ENCODE measurements around the gene BATF2. TPM values are rescaled to one million over a fixed set of nuclear protein-coding genes. Genes with fewer than 3 reads are reported as not detected.
"Not testable (repeated sequence)": the region's sequence is repeated elsewhere in the genome, so short reads cannot be mapped to it uniquely, and the experiment has no call there.

The BATF2 gene
- total and polyA plus RNA-seq, 10 of the 15 experiments (the other 5 are each of a cell fraction or from before 2014, with no cell fraction given) = 0.18 to 1.1 (median 0.38) TPM; not detected in 1

DNA sequence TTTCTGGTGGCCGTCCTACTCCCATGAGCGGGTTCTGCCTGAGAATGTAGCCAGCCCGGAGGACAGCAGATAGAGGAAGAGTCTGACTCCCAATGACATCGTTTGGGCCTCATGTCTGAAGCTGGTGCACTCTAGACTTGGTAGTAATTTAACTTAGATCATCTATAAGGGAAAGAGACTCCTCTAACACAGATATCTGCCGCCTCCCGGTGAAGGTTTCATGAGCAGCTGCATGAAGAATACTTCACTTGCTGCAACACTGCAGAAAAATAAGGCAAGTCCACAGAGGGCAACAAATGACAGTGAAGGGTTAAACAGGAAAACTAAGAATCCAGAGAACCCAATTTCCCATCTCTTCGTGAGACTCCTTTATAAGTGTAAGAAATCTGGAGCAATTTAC is 11.2 kb upstream of the BATF2 start:
- ChIA-PET POLR2A (interaction anchor here (0.6 to 1.1 kb wide), 3 partner anchors 50 to 247 kb away, joined by 3 to 5 read pairs (median 3); no protein-coding TSS in a partner anchor), CTCF (interaction anchor here (8.2 kb wide), 1 partner anchor 160 kb away, joined by 89 read pairs; the partner anchor contains the start of gene CDC42BPG), SMC1A (ENCODE audit: uncharacterized antibody, unreplicated experiment) (interaction anchor here (0.7 to 1.9 kb wide), 3 partner anchors 11 to 163 kb away, joined by 3 to 7 read pairs (median 6); partner anchors contain the start of genes BATF2 and CDC42BPG), RAD21 (ENCODE audit: unreplicated experiment) (interaction anchor here (0.8 to 1.2 kb wide), 3 partner anchors 11 to 160 kb away, joined by 3 to 5 read pairs (median 3); partner anchors contain the start of gene BATF2)
- FAIRE-seq (no peak), DNase-seq (ENCODE audit: low read depth, low spot score) (no peak), ATAC-seq (no peak)
- Histone ChIP-seq H4K20me1 (ENCODE audit: control insufficient read depth, insufficient read depth) (no peaks in the 10 kb centered on the region), H3K9me3 (replicated peaks; ENCODE audit: control insufficient read depth, insufficient read depth, low read length) (no peaks in the 10 kb centered on the region), H3K4me2 (ENCODE audit: control insufficient read depth, insufficient read depth) (no peak overlapping the region), H2AFZ (ENCODE audit: control insufficient read depth, low read depth, low read length) (no peak overlapping the region), H3K4me1 (ENCODE audit: control insufficient read depth, insufficient read depth, low read length) (peaks cover 2% of the 10 kb centered on the region), H3K36me3 (ENCODE audit: control insufficient read depth in 2 of 2, insufficient read depth in 2 of 2, low read length in 1 of 2) (no peaks in the 10 kb centered on the region), H3K27me3 (replicated peaks in 1 of 2; ENCODE audit: control insufficient read depth in 2 of 2, insufficient read depth in 2 of 2, low read length in 1 of 2) (no peaks in the 10 kb centered on the region), H3K9ac (ENCODE audit: control insufficient read depth, insufficient read depth, low read length) (no peak overlapping the region), H3K79me2 (ENCODE audit: control insufficient read depth, insufficient read depth, low read length) (no peaks in the 10 kb centered on the region), H3K27ac (ENCODE audit: control insufficient read depth, insufficient read depth) (no peak overlapping the region), H3K4me3 (no peak overlapping the region)
- no TSS peak for BruUV-seq (replicated peaks)
- intact Hi-C loops (cut with micrococcal nuclease; ENCODE audit: unreplicated experiment) (no loop called here), in situ Hi-C loops (cut with MboI) (no loop called here)
- no peak for TF ChIP-seq MEF2A (IDR thresholded peaks at IDR 0.05; ENCODE audit: insufficient read depth, low read depth, low read length)
- 0 out of 2 replicates have a peak, but pooled peaks have one; percentile 21 for TF ChIP-seq RAD21 (IDR thresholded peaks at IDR 0.05; ENCODE audit: insufficient read depth, low read depth, low read length)
- TF ChIP-seq CTCF (IDR thresholded peaks at IDR 0.05 in 2 of 3, conservative IDR thresholded peaks at IDR 0.05 in 1 of 3; ENCODE audit: control insufficient read depth in 2 of 3, extremely low read depth in 1 of 3, insufficient read depth in 1 of 3, low read depth in 3 of 3, low read length in 3 of 3) = peak in 1 of 3 experiments; percentile 8; a peak in 1 of 6 replicates
- WGBS (ENCODE audit: insufficient coverage, insufficient replicate concordance, low lambda C conversion rate, missing lambda C conversion rate) = 57% methylated on average over 7 of the region's 7 CpGs

DNA sequence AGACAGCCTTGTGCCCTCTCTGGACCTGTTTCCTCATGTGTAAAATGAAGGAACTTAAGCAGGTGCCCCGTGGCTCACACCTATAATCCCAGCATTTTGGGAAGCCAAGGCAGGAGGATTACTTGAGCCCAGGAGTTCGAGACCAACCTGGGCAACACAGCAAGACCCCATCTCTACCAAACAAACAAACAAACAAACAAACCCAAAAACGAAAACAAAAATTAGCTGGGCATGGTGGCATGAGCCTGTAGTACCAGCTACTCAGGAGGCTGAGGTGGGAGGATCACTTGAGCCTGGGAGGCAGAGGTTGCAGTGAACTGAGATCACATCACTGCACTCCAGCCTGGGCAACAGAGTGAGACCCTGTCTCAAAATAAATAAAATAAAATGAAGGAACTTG is 7.2 kb upstream of the BATF2 start:
- H3K79me2 ChIP-seq (ENCODE audit: control insufficient read depth, insufficient read depth, low read length); FAIRE-seq; BruUV-seq (replicated peaks); DNase-seq (ENCODE audit: low read depth, low spot score); H2AFZ ChIP-seq (ENCODE audit: control insufficient read depth, low read depth, low read length); ATAC-seq; H3K4me2 ChIP-seq (ENCODE audit: control insufficient read depth, insufficient read depth); H3K4me1 ChIP-seq (ENCODE audit: control insufficient read depth, insufficient read depth, low read length); H3K9me3 ChIP-seq (replicated peaks; ENCODE audit: control insufficient read depth, insufficient read depth, low read length); in situ Hi-C loops (cut with MboI); H3K4me3 ChIP-seq; intact Hi-C loops (cut with micrococcal nuclease; ENCODE audit: unreplicated experiment); H3K9ac ChIP-seq (ENCODE audit: control insufficient read depth, insufficient read depth, low read length); H4K20me1 ChIP-seq (ENCODE audit: control insufficient read depth, insufficient read depth); H3K27ac ChIP-seq (ENCODE audit: control insufficient read depth, insufficient read depth); POLR2A ChIA-PET; H3K36me3 ChIP-seq (ENCODE audit: control insufficient read depth in 2 of 2, insufficient read depth in 2 of 2, low read length in 1 of 2); H3K27me3 ChIP-seq (replicated peaks in 1 of 2; ENCODE audit: control insufficient read depth in 2 of 2, insufficient read depth in 2 of 2, low read length in 1 of 2); RAD21 ChIA-PET (ENCODE audit: unreplicated experiment): not testable (repeated sequence)
- 4% methylated on average over 3 of the region's 3 CpGs for WGBS (ENCODE audit: insufficient coverage, insufficient replicate concordance, low lambda C conversion rate, missing lambda C conversion rate)
- CTCF ChIA-PET = interaction anchor here (5.0 kb wide), 1 partner anchor 9 kb away, joined by 25 read pairs; the partner anchor contains the start of gene ARL2
- SMC1A ChIA-PET (ENCODE audit: uncharacterized antibody, unreplicated experiment) = interaction anchor here (1.9 kb wide), 1 partner anchor 9 kb away, joined by 6 read pairs; no protein-coding TSS in a partner anchor
